Fibroblast of skin of left biceps (primary cell): ENCODE data around the gene HMCES.
"Not testable (repeated sequence)": the region's sequence is repeated elsewhere in the genome, so short reads cannot be mapped to it uniquely, and the experiment has no call there.

Experiments used
- DNase-seq, 2 experiments: peaks; one replicate each; pipeline ENCODE4 v3.0.0-alpha.2; 2013; ENCODE audit warnings: low read depth in 2 of 2

The HMCES gene

GRCh38 chr3:129347458-129347845 lies 68.8 kb downstream of the HMCES start:
- no peak for DNase-seq

- DNase-seq: no peak
These were observed 70.1 kb downstream of the HMCES start for GRCh38 chr3:129348734-129349133.

GRCh38 chr3:129349169-129349568 lies 70.5 kb downstream of the HMCES start:
- DNase-seq: not testable (repeated sequence)

GRCh38 chr3:129349791-129350190 lies 71.1 kb downstream of the HMCES start:
- no peak for DNase-seq

- DNase-seq: no peak
These were observed 73.4 kb downstream of the HMCES start for GRCh38 chr3:129352045-129352444.

- no peak for DNase-seq
These were observed 74.2 kb downstream of the HMCES start for GRCh38 chr3:129352650-129353588.

- DNase-seq: no peak
These were observed 74.9 kb downstream of the HMCES start for GRCh38 chr3:129353589-129353941.
